ENCODE measurements around the gene GLRA3.

DNA sequence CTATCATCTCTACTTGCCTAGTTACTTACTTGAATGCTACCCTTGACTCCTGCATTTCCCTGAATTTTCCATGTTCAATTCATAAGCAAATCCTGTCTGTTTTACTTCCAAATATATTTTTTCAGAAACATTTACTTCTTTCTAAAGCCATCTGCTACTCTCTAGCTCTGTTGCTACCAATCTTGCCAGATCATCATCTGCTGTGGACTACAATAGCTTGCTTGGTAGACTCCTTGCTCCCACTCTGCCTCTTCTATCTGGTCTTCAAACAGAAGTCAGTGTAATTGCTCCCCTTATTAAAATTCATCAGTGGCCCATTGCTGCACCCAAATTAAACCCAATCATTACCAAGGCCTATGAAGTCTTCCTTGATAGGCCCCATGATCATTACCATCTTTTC lies 155.2 kb downstream of the GLRA3 start:
- TF ChIP-seq, protein P1, sequence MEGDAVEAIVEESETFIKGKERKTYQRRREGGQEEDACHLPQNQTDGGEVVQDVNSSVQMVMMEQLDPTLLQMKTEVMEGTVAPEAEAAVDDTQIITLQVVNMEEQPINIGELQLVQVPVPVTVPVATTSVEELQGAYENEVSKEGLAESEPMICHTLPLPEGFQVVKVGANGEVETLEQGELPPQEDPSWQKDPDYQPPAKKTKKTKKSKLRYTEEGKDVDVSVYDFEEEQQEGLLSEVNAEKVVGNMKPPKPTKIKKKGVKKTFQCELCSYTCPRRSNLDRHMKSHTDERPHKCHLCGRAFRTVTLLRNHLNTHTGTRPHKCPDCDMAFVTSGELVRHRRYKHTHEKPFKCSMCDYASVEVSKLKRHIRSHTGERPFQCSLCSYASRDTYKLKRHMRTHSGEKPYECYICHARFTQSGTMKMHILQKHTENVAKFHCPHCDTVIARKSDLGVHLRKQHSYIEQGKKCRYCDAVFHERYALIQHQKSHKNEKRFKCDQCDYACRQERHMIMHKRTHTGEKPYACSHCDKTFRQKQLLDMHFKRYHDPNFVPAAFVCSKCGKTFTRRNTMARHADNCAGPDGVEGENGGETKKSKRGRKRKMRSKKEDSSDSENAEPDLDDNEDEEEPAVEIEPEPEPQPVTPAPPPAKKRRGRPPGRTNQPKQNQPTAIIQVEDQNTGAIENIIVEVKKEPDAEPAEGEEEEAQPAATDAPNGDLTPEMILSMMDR (optimal IDR thresholded peaks at IDR 0.05 in 1 of 3, IDR thresholded peaks at IDR 0.05 in 1 of 3, conservative IDR thresholded peaks at IDR 0.05 in 1 of 3; ENCODE audit: extremely low read depth in 1 of 3, insufficient read depth in 2 of 3, low read length in 3 of 3), result no peak
- no peak for TF ChIP-seq EZH2 (IDR thresholded peaks at IDR 0.05; ENCODE audit: low read length)
